Kidney capillary endothelial cell (primary cell): ENCODE data around the gene CRIP1.

ENCODE experiments used
- DNase-seq: peaks from one replicate; pipeline ENCODE4 v3.0.0-alpha.2; 2018; ENCODE audit warnings: low spot score

Gene CRIP1

GRCh38 chr14:105486163-105486973, at the start of gene CRIP1:
TSS of gene CRIP1 (plus strand) at chr14:105486886. CDS start at chr14:105487260, 374 bp downstream.
- no peak for DNase-seq

- no peak for DNase-seq
Observed at GRCh38 chr14:105436891-105437722, 49.6 kb upstream of the CRIP1 start.

- DNase-seq: no peak
Observed at GRCh38 chr14:105437723-105438500, 48.8 kb upstream of the CRIP1 start.

GRCh38 chr14:105439179-105439578, 47.5 kb upstream of the CRIP1 start:
- DNase-seq: no peak

GRCh38 chr14:105439710-105440553, 46.8 kb upstream of the CRIP1 start:
- DNase-seq: no peak

GRCh38 chr14:105440554-105440900, 46.2 kb upstream of the CRIP1 start:
- DNase-seq: no peak

- no peak for DNase-seq
Observed at GRCh38 chr14:105440992-105441391, 45.7 kb upstream of the CRIP1 start.

- DNase-seq: no peak
Observed at GRCh38 chr14:105442125-105442524, 44.6 kb upstream of the CRIP1 start.

GRCh38 chr14:105442834-105443233, 43.9 kb upstream of the CRIP1 start:
- no peak for DNase-seq

- DNase-seq: no peak
Observed at GRCh38 chr14:105444859-105445258, 41.8 kb upstream of the CRIP1 start.

- DNase-seq: no peak
Observed at GRCh38 chr14:105445290-105445689, 41.4 kb upstream of the CRIP1 start.

- no peak for DNase-seq
Observed at GRCh38 chr14:105445901-105446845, 40.5 kb upstream of the CRIP1 start.

GRCh38 chr14:105446971-105447370, 39.7 kb upstream of the CRIP1 start:
- DNase-seq: no peak

GRCh38 chr14:105447651-105448640, 38.7 kb upstream of the CRIP1 start:
- no peak for DNase-seq

- DNase-seq: peak; percentile 78
Observed at GRCh38 chr14:105448706-105449111, 38.0 kb upstream of the CRIP1 start.

- no peak for DNase-seq
Observed at GRCh38 chr14:105449276-105450122, 37.2 kb upstream of the CRIP1 start.

GRCh38 chr14:105450123-105450505, 36.6 kb upstream of the CRIP1 start:
- no peak for DNase-seq
